ENCODE data around the gene CAMK2B.

Gene CAMK2B

DNA sequence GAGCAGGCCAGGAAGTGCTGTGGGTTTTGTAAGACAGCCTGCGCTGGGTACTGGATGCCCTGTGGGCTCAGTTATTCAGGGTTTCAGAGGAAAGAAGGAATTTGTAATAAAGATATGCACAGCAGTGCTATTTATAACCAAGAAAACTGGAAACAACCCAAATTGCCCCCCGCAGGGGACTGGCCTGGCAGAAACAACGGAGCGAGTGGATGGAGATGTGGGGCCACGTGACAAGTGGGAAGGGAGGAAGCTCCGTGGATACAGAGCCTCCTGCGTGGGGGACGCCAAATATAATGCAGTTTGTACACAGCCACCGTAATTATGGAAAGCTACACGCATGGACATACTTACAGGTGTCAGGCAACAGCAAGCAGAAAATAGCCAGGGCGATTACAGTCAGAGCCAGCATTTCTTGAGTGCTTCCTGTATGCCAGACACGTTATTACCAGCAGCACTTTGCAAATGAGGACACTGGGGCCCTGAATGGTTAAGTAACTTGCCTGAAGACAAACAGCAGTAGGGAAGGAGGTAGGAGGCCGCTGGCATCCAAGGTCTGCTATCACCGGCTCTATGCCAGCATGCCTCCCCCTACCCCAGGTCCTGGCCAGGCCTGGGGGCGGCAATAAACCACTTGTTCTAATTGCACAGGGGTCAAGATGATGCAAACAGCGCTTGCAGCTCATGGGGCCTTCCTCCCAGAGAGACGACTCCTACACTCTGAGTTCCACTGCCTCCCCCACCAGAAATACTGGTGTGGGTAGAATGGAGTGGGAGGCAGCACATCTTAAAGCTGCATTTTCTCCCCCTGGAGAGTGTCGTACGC, 8.7 kb upstream of the CAMK2B start:
- H3K4me3 ChIP-seq (ENCODE audit: control insufficient read depth, low read depth, low read length): no peak overlapping the region
- TF ChIP-seq, protein P1, sequence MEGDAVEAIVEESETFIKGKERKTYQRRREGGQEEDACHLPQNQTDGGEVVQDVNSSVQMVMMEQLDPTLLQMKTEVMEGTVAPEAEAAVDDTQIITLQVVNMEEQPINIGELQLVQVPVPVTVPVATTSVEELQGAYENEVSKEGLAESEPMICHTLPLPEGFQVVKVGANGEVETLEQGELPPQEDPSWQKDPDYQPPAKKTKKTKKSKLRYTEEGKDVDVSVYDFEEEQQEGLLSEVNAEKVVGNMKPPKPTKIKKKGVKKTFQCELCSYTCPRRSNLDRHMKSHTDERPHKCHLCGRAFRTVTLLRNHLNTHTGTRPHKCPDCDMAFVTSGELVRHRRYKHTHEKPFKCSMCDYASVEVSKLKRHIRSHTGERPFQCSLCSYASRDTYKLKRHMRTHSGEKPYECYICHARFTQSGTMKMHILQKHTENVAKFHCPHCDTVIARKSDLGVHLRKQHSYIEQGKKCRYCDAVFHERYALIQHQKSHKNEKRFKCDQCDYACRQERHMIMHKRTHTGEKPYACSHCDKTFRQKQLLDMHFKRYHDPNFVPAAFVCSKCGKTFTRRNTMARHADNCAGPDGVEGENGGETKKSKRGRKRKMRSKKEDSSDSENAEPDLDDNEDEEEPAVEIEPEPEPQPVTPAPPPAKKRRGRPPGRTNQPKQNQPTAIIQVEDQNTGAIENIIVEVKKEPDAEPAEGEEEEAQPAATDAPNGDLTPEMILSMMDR (conservative IDR thresholded peaks at IDR 0.05; ENCODE audit: control insufficient read depth, insufficient read depth, low read depth, low read length): no peak
- no peak for DNase-seq (ENCODE audit: low read depth)

GRCh38 chr7:44331682-44332081, 6.3 kb upstream of the CAMK2B start:
- no peak for DNase-seq (ENCODE audit: low read depth)
- TF ChIP-seq, protein P1 (conservative IDR thresholded peaks at IDR 0.05; ENCODE audit: control insufficient read depth, insufficient read depth, low read depth, low read length): no peak
- H3K4me3 ChIP-seq (ENCODE audit: control insufficient read depth, low read depth, low read length): no peak overlapping the region

DNA sequence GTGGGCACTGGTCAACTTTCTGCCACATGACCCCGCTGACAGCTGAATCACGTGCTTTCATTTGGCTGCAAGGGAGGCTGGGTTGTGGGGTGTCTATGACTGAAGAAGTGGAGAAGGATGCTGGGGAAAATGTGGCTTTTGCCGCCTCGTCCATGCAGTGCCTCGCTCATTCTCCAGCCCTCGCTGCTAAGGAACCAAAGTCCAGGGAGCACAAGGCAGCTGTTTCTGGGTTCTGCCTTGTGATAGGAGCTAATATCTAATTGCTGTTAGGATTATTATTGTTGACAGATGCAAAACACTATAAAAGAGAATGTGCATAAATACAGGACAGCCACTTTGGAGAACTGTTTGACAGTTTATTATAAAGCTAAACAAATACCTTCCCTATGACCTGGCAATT, 4.9 kb upstream of the CAMK2B start:
- DNase-seq (ENCODE audit: low read depth): no peak
- TF ChIP-seq, protein P1 (conservative IDR thresholded peaks at IDR 0.05; ENCODE audit: control insufficient read depth, insufficient read depth, low read depth, low read length): no peak

DNA sequence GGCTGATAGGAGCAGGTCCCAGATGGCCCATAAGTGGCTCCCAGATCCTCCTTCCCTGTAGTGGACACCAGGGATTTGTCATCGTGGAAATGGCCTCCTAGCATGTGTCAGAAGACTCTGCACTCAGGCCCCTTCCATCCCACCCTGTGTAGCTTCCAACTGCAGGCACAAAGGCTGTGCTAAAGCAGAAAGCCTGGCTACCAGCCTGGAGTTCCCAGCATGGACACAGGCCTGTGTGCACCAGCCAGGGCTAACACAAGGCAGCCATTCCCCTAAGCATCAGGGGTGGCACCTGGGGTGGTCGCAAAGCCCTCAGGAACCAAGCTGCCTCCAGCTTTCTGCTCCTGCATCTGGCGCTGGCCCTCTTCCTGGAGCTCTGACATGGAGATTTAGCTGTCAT, 4.5 kb upstream of the CAMK2B start:
- no peak for DNase-seq (ENCODE audit: low read depth)
- no peak overlapping the region for H3K4me3 ChIP-seq (ENCODE audit: control insufficient read depth, low read depth, low read length)
- TF ChIP-seq, protein P1 (conservative IDR thresholded peaks at IDR 0.05; ENCODE audit: control insufficient read depth, insufficient read depth, low read depth, low read length): no peak

More for the DNA sequence above, 4.9 kb upstream of the CAMK2B start:
- H3K4me3 ChIP-seq (ENCODE audit: control insufficient read depth, low read depth, low read length): no peak overlapping the region

DNA sequence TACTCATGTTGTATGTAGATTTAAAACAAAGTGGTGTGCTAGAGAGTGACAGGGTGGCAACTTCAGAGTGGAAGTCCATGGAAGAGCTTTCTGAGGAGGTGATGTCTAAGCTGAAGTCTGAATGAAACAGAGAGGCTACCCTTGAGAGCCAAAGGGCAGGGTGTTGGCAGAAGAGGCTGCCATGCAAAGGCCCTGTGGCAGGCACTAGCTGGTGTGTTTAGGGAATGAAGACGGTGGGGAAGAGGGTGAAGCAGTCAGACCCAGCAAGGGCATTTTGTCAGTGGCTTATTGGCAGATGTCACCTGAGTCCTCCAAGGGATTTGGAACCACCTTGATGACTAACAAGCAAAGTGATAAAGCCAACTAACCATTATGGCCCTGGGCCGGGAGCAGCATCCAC, 3.7 kb upstream of the CAMK2B start:
- TF ChIP-seq, protein P1 (conservative IDR thresholded peaks at IDR 0.05; ENCODE audit: control insufficient read depth, insufficient read depth, low read depth, low read length): no peak
- DNase-seq (ENCODE audit: low read depth): no peak
- H3K4me3 ChIP-seq (ENCODE audit: control insufficient read depth, low read depth, low read length): no peak overlapping the region

- TF ChIP-seq, protein P1 (conservative IDR thresholded peaks at IDR 0.05; ENCODE audit: control insufficient read depth, insufficient read depth, low read depth, low read length): no peak
- no peak overlapping the region for H3K4me3 ChIP-seq (ENCODE audit: control insufficient read depth, low read depth, low read length)
- DNase-seq (ENCODE audit: low read depth): no peak
Observed at GRCh38 chr7:44327981-44328380, 2.6 kb upstream of the CAMK2B start.

All from fibroblast of mammary gland (primary cell).